Omental fat pad (tissue), 4 donors: ENCODE results near the gene LCOR. TPM values are rescaled to one million over a fixed set of nuclear protein-coding genes. Genes with fewer than 3 reads are reported as not detected.

Experiments
- ATAC-seq: fragments of 150-250 bp; one replicate; pipeline ENCODE4 v1.9.1; 2016; ENCODE audit warnings: mild to moderate bottlenecking, moderate library complexity; ENCODE audit not compliant: low FRiP score
- DNase-seq: peaks from one replicate; pipeline ENCODE4 v3.0.0-alpha.2; 2019; ENCODE audit warnings: low spot score
- CTCF ChIP-seq, 3 donors: fragments of 450-650 bp; IDR thresholded peaks; one replicate each; pipeline ENCODE4 v1.5.1; 2016 to 2017; ENCODE audit warnings: antibody characterized with exemption in 3 of 3, mild to moderate bottlenecking in 3 of 3, moderate library complexity in 2 of 3
- total RNA-seq, 4 donors: library from RNA; depleted of rRNA; stranded (reverse); fragments of >200 nt; gene quantifications; one replicate each; pipeline ENCODE4 v1.1.0, GENCODE V29; 2016

Gene LCOR
- total RNA-seq, 4 donors from 2014 or later, result 19.1 to 82.0 (median 24.7) TPM

DNA sequence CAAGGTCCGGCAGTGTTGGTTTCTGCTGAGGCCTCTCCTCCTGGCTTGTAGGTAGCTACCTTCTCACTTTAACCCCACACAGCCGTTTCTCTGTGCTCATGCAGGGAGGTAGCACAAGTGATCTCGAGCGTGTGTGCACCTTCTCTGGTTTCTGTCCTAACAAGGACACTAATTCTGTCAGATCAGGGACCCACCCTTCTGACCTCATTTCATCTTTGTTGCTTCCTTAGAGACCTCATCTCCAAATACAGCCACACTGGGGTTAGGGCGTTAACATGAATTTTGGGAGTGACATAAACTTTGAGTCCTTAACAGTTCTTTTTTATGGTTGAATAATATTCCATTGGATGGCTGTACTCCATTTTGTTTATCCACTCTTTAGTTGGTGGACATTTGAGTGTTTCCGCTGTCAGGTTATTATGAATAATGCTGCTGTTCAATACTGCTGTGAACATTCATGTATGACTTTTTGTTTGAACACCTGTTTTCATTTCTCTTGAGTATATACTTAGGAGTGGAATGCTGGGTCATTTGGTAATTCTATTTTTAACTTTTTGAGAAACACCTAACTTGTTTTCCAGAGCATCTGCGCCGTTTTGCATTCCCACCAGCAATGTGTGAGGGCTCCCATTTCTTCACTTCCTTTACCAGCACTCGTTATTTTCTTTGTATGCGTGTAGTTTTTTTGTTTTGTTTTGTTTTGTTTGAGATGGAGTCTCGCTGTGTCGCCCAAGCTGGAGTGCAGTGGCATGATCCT lies 57.5 kb downstream of the LCOR start:
- ATAC-seq (no peak), DNase-seq (no peak)
- no peak for TF ChIP-seq CTCF (IDR thresholded peaks at IDR 0.05)

GRCh38 chr10:96890172-96890513 lies 58.0 kb downstream of the LCOR start:
- DNase-seq, result no peak
- no peak for ATAC-seq
- no peak for TF ChIP-seq CTCF (IDR thresholded peaks at IDR 0.05)

GRCh38 chr10:96890580-96890979 lies 58.5 kb downstream of the LCOR start:
- ATAC-seq, result no peak

GRCh38 chr10:96891840-96892239 lies 59.7 kb downstream of the LCOR start:
- no peak for ATAC-seq
- no peak for TF ChIP-seq CTCF (IDR thresholded peaks at IDR 0.05)
- no peak for DNase-seq

More at GRCh38 chr10:96890580-96890979, 58.5 kb downstream of the LCOR start:
- no peak for TF ChIP-seq CTCF (IDR thresholded peaks at IDR 0.05)
- no peak for DNase-seq

DNA sequence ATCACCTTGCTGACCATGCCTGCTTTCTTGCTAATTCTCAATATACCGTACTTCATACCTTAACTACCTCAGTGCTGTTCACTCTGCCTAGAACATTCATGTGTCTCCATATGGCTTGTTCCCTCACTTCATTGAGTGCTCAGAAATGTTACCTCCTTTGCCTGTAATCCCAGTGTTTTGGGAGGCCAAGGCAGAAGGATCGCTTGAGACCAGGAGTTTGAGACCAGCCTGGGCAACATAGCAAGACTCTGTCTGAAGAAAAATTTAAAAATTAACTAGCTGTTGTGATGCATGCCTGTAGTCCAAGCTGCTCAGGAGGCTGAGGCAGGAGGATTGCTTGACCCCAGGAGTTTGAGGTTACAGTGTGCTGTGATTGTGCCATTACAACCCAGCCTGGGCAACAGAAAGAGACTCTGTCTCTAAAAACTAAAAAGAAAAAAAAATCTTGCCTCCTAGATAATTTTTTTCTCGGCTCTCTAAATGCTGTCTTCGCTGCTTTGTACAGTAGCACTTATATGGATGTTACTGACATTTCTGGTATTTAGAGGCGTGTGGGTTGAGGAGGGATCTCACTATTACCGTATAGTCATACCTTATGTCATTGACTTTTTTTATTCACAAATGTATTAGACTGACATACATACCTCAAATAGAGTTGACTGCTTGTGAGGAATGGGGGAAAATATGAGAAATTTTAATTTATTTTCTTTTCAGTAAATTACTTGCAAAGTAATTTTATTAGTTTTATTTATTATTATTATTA lies 63.7 kb downstream of the LCOR start:
- DNase-seq (no peak), ATAC-seq (no peak)
- no peak for TF ChIP-seq CTCF (IDR thresholded peaks at IDR 0.05)

DNA sequence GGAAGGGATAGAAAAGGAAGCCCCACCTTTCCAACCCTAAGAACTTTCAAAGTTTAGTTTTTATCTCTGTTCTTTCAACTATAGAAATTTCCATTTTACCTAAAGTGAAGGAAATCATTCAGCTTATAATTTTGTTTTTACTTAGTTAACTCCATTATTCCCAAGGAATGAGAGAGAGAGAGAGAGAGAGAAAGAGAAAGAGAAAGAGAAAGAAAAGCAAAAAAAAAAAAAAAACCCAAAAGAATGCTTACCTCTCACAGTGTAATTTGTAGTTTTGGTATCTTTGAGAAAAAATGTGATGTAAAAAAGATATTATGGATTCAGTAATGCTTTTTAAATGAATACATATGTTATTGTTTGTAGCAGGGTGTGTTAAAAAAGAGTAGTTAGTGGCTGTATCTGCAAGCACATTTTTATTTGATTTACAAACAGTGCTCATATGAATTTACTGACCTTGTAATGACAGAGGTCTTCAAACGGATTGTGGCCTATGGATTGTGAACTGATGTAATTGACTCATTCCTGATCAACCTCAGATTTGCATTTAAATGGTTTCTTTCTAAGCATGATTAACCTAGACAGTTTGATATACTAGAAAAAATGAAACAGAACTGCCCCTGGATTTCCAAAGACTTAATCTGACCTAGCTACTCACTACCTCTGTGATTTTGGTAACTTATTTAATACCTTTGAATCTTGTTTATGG lies 64.9 kb downstream of the LCOR start:
- no peak for TF ChIP-seq CTCF (IDR thresholded peaks at IDR 0.05)
- ATAC-seq, result no peak

More for the DNA sequence above, 64.9 kb downstream of the LCOR start:
- no peak for DNase-seq
